Right renal cortex interstitium (tissue), 3 donors: ENCODE results near the gene CD209. TPM values are rescaled to one million over a fixed set of nuclear protein-coding genes. Genes with fewer than 3 reads are reported as not detected.
"Not testable (repeated sequence)": the region's sequence is repeated elsewhere in the genome, so short reads cannot be mapped to it uniquely, and the experiment has no call there.

Experiments
- DNase-seq, 3 donors: peaks; one replicate each; pipeline ENCODE4 v3.0.0-alpha.2; 2013; ENCODE audit warnings: low read depth in 3 of 3, low spot score in 2 of 3
- polyA plus RNA-seq, 3 donors: library from polyadenylated mRNA; unstranded; fragments of 120-200 nt; gene quantifications; one replicate each; pipeline ENCODE4 v1.2.1, GENCODE V29; 2013; ENCODE audit not compliant: insufficient read length in 3 of 3

The CD209 gene
- polyA plus RNA-seq: 1 to 10 TPM in 2 of 3 donors, under 1 TPM in 1; 0.94 to 1.4 (median 1.3) TPM

DNA sequence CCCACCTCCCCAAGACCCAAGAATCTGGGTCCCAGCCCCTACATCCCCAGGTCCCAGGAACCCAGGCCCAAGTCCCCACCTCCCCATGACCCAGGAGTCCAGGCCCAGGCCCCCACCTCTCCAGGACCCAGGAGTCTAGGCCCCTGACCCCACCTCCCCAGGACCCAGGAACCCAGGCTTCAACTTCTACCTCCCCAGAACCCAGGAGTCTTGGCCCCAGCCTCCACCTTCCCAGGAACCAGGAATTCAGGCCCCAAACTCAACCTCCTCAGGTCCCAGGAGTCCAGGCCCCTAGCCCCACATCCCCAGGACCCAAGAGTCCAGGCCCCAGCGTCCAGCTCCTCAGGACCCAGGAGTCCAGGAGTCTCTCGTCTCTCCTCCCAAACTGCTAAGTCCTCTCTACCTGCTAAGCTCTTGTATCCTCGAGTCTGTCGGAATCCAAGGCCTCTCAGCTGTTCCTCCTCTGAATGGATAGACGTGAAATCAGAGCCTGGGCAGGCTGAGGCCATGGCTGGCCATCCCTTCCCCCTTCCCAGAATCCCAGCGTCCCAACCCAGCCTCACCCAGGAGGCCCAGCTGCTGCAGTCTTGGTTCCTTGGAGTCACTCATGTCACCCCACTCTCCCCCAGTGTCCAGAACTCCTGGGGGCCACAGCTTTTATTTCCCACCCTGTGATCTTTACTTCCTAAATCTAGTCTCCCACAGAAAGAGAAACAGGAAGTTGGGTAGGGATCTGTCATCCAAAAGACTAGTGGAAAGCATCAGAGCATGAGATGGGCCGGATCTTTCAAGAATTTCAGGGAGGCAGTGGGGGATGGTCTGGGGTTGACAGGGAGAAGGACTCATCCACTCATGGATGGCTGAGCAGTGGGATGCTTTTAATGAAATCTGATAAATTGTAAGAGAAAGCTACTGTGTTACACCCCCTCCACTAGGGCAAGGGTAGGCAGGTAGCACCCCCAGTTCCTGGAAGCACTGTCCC, at the start of gene CD209:
TSS of gene CD209 (minus strand) at position 632 of the 982 bp plus-strand sequence. CDS start at position 609, 23 bp downstream.
- DNase-seq: peak in 1 of 3 donors; percentile 10

- no peak for DNase-seq
Measured at GRCh38 chr19:7795555-7796161, 48.3 kb upstream of the CD209 start.

GRCh38 chr19:7793493-7793892, 46.2 kb upstream of the CD209 start:
- no peak for DNase-seq

GRCh38 chr19:7792701-7793100, 45.4 kb upstream of the CD209 start:
- DNase-seq: not testable (repeated sequence)

DNA sequence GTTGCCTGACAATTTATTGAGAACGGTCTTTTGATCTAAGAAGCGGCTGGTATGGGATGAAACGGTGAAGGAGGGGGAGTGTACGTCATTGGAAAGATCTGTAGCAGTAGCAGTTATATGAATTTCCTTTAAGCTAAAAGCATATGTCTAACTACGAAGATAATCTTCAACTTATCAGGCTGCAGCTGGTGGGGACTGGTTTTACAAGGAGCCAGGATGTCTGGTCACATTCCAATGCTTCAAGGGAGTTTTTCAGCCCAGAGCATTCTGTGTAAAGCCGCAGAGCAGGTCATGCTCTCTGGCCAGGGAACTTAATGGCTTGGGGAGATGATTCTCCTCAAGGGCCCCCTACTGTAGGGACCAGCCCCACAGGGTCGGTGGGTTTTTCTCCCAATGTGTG, 44.9 kb upstream of the CD209 start:
- DNase-seq: no peak

- no peak for DNase-seq
Measured at GRCh38 chr19:7790416-7790815, 43.1 kb upstream of the CD209 start.

GRCh38 chr19:7789447-7789846, 42.1 kb upstream of the CD209 start:
- DNase-seq: no peak

DNA sequence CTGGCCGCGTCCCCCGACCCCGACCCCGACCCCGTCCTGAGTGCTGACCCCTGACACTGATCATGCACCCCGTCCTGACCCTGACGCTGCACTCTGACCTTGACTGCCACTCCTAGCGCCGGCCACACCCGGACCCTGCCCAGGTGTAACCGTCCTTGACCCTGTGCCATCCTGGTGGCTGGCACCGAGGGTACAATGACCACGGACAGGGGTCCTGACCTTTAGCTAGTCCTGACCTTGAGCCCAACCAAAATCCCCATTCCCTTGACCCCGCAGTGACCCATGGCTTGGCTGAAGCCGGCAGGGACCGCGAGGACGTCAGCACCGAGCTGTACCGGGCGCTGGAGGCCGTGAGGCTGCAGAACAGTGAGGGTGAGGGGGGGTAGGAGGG, 41.6 kb upstream of the CD209 start:
- DNase-seq: no peak

DNA sequence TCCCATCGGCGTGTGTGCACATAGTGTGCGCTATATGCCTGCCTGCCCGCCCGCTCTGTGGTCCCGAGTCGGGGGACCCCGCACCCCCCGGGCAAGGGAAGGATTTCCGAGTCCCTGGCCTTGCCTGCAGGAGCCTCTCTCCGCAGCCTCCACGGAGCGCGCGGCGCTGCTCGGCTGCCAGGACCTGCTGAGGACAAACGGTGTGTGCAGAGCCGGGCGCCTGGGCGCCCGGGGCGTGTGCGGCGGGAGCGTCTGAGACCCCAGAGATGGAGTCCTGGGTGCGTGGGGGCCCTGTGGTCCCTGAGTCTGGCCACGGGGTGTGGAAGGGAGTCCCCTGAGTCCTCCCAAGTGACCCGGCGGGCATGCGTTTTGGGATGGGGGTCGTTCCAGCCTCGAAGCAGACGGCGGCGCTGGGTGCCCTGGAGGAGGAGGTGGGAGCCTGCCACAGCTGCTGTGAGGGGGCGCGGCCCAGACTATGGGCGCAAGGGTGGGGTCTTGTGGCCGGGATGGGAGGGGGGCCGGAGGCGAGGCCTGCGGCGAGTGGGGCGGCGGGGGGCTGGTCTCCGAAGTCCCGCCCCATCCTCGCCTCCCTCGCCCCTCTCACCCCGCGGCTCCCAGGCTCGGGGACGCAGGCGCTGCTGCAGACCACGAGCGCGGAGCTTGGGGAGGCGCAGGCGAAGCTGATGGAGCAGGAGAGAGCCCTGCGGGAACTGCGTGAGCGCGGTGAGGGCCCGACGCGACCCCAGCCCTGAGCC, 41.0 kb upstream of the CD209 start:
- no peak for DNase-seq

DNA sequence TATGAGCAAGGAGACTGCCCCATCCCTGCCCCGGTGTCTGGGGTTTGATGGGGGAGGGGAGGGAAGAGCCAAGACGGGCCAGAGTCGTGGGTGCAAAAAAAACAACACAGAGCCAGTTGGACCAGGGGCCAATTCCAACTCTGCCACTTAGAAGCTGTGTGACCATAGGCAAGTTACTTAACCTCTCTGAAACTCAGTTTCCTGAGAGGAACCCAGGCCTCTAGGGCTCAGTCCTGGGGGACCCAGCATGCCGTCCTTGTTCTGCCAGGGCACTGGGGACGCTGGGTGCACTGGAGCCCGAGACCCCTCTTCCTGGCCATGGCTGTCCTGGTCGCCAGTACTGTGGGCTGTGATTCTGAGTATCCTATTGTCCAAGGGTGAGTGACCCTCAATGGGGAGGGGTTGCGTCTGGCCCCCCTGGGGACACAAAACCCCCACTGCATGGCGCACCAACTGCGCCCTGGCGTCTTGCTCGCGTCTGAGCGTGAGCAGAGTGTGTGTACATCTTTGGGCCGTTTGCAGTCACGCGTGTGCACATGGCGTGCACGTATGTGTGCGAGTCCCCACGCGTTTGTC, 40.4 kb upstream of the CD209 start:
- DNase-seq: no peak

DNA sequence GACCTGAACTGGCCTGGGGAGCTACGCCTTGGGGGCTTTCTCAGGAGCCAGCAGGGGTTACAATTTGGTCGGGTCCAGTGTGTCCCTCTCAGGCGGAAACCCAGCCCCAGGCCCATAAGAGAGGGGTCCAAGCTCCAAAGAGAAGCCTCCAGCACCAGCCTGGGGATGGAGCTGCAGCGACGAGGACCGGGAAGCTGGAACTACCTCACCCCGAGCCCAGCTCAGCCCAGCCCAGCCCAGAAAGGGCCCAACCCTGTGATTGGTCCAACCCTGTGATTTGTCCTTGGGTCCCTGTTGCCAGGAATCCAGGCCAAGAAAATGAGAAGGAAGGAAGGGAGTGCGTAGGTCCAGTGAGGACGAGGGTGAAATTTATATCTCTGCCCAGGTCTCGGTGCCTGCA, 39.8 kb upstream of the CD209 start:
- DNase-seq: no peak

GRCh38 chr19:7784856-7785255, 37.5 kb upstream of the CD209 start:
- DNase-seq: no peak

- DNase-seq: no peak
Measured at GRCh38 chr19:7783991-7784423, 36.7 kb upstream of the CD209 start.

DNA sequence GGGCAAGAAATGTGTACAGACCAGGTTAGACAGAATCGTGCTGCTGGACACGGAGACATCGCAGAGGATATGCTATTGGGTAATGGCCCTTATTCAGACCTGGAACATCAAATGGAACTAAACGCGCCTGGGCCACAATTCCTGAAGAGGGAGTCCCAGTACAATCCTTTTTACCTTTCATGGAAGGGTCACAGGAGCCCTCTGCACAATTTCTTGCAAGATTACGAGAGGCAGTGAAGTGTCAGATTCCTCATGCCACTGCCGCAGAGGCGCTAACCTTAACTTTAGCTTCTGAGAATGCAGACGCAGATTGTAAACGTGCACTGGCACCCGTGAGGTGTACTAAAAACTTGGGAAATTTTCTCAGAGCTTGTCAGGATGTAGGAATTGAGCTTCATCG, 33.8 kb upstream of the CD209 start:
- DNase-seq: no peak

DNA sequence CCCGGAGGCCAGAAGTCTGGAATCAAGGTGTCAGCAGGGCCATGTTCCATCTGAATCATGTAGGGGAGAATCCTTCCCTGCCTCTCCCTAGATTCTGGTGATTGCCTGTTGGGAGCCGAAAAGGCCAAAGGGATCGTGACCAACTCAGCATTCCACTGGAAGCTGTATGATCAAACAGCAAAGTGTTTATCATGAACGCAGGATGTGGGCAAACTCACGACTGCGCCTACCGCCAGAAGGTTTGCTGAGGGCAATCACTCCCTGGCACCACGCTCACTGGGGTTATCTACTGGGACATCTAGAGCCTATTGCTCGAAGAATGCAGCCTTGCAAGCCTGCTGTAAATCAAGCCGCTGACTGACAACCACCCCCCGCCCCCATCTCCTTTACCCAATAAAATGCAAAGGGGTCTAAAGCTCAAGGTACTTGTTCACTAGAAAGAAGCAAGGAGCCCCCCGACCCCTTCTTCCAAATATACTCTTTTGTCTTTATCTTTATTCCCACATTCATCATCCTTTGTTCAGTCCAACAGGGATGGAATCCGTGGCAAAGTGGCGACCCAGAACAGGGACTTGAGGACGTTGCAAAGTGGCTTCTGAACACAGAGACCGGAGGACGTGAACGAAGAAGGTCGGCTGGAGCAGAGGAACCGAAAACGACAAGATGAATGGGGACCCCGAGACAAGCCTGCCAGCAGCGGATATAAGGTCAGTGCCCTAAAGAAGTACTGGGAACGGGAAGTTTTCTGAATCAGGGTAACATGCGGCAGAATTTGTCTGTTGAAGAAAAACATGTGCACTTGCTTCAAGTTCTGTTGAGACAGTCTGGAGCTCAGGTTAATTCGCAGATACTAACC, 32.5 kb upstream of the CD209 start:
- no peak for DNase-seq

GRCh38 chr19:7778081-7778480, 30.7 kb upstream of the CD209 start:
- DNase-seq: no peak

GRCh38 chr19:7775761-7776160, 28.4 kb upstream of the CD209 start:
- DNase-seq: no peak

DNA sequence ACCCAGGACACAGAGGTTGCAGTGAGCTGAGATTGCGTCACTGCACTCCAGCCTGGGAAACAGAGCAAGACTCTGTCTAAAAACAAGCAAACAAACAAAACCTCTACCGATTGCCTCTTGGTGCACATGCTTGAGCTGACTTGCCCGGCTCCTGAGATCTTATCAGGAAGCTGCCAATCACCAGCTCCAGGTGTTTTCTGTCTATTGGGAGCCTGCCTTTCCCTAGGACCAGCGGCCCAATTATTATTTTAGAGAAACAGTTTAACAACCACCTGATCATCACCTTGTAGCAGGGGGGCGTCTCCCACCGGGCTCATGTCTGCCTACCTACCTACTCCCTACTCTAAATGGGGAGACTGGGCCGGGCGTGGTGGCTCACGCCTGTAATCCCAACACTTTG, 26.5 kb upstream of the CD209 start:
- DNase-seq: no peak

DNA sequence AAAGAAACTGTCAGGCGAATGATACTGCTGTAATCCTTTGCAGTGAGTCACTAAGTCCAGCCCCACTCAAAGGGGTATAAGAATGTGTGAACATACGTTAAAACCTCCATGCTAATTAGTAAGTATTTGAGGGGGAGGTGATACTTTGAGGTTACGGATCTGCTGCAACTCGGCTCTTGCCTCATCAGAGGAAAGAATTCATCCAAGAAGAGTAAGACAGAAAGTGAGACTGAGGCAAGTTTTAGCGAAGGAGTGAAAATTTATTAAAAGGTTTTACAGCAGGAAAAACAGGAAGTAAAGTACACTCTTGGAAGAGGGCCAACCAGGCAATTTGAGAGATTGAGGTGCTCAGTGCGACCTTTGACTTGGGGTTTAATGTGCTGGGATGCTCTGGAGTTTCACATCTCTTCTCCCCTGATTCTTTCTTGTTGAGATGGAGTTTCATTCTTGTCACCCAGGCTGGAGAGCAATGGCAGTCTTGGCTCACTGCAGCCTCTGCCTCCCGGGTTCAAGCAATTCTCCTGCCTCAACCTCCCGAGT, 25.5 kb upstream of the CD209 start:
- no peak for DNase-seq

GRCh38 chr19:7771072-7771471, 23.7 kb upstream of the CD209 start:
- DNase-seq: no peak
